HepG2 (cell line): ENCODE results near the gene ZNF77. TPM values are rescaled to one million over a fixed set of nuclear protein-coding genes. Genes with fewer than 3 reads are reported as not detected.

Experiments
- ARID4A ChIP-seq: sonication (generic); formaldehyde crosslinking; IDR thresholded peaks from 2 replicates; pipeline ENCODE4 v1.5.0; 2020; ENCODE audit warnings: mild to moderate bottlenecking, missing genetic modification reagents, borderline replicate concordance
- BRCA1 ChIP-seq: sonication (generic); formaldehyde crosslinking; IDR thresholded peaks from 2 replicates; pipeline ENCODE4 v1.4.0; 2020; ENCODE audit warnings: missing genetic modification reagents
- CAMTA2 ChIP-seq: sonication (generic); formaldehyde crosslinking; IDR thresholded peaks from 2 replicates; pipeline ENCODE4 v1.4.0; 2020; ENCODE audit warnings: mild to moderate bottlenecking, missing genetic modification reagents, borderline replicate concordance
- CCDC6 ChIP-seq: sonication (generic); formaldehyde crosslinking; IDR thresholded peaks from 2 replicates; pipeline ENCODE4 v1.8.1; 2022; ENCODE audit warnings: mild to moderate bottlenecking, missing genetic modification reagents, moderate library complexity
- CREB1 ChIP-seq, 2 experiments: fragments of 450-650 bp in 1 of 2; IDR thresholded peaks; 2 replicates each; pipeline ENCODE4 v1.6.1; 2016 to 2017; ENCODE audit warnings: control low read depth in 1 of 2, mild to moderate bottlenecking in 1 of 2, missing compliant biosample characterization in 1 of 2, missing genetic modification characterization in 1 of 2
- FOXK1 ChIP-seq: sonication (generic); formaldehyde crosslinking; IDR thresholded peaks from 2 replicates; pipeline ENCODE4 v1.4.0; 2020; ENCODE audit warnings: low read depth, missing genetic modification reagents, borderline replicate concordance
- HIC2 ChIP-seq: sonication (generic); formaldehyde crosslinking; IDR thresholded peaks from 2 replicates; pipeline ENCODE4 v1.9.0; 2022; ENCODE audit warnings: low read depth, missing genetic modification reagents
- HNF1A ChIP-seq, 2 experiments: sonication (generic) in 1 of 2; formaldehyde crosslinking in 1 of 2; IDR thresholded peaks; 2 replicates each; pipeline versions ENCODE4 v1.4.0 to v1.6.1; 2016 to 2020; ENCODE audit warnings: borderline replicate concordance in 1 of 2, low read depth in 1 of 2, mild to moderate bottlenecking in 1 of 2, missing genetic modification reagents in 1 of 2
- HOMEZ ChIP-seq: IDR thresholded peaks from 2 replicates; pipeline ENCODE4 v1.6.1; 2016; ENCODE audit warnings: low read depth
- MXD3 ChIP-seq: IDR thresholded peaks from 2 replicates; pipeline ENCODE4 v1.6.1; 2016; ENCODE audit warnings: mild to moderate bottlenecking, missing biosample characterization, missing genetic modification reagents
- THAP11 ChIP-seq: IDR thresholded peaks from 2 replicates; pipeline ENCODE4 v1.6.1; 2016; ENCODE audit warnings: missing biosample characterization, missing genetic modification reagents
- ZNF678 ChIP-seq: sonication (generic); formaldehyde crosslinking; IDR thresholded peaks from 2 replicates; pipeline ENCODE4 v1.4.0; 2020; ENCODE audit warnings: mild to moderate bottlenecking, missing genetic modification reagents
- ZNF83 ChIP-seq: sonication (generic); formaldehyde crosslinking; IDR thresholded peaks from 2 replicates; pipeline ENCODE4 v1.4.0; 2020; ENCODE audit warnings: missing genetic modification reagents, mild to moderate bottlenecking, borderline replicate concordance
- polyA plus RNA-seq, 8 experiments: library from polyadenylated mRNA; depleted of rRNA in 3 of 8; stranded (reverse) in 7 of 8; unstranded in 1 of 8; fragments of >200 nt; fragmentation: Illumina TruSeq in 4 of 8; extraction: Trizol in 4 of 8; gene quantifications; 2 replicates each; pipeline versions ENCODE4 v1.2.1 to v1.2.3, GENCODE V29; 2011 to 2016; ENCODE audit warnings: low read depth in 4 of 8, missing spikeins in 1 of 8, mixed read lengths in 1 of 8; ENCODE audit not compliant: insufficient read depth in 1 of 8
- total RNA-seq, 5 experiments: library from RNA; depleted of rRNA; stranded (reverse); fragments of >200 nt; fragmentation: Illumina TruSeq; extraction: Trizol; gene quantifications; 2 replicates each; pipeline ENCODE4 v1.2.3, GENCODE V29; 2016; ENCODE audit warnings: low read depth in 1 of 5

The ZNF77 gene
- total and polyA plus RNA-seq, 2 of the 13 experiments (the other 11 are each of a cell fraction or from before 2014, with no cell fraction given) = 7.1 to 11.5 TPM

- TF ChIP-seq HIC2 (CRISPR knock-in tag) (no peak), ZNF678 (CRISPR knock-in tag) (no peak), MXD3 (CRISPR knock-in tag) (peak; percentile 83; the same call in 1 of the 2 replicates), ZNF83 (CRISPR knock-in tag) (no peak), BRCA1 (CRISPR knock-in tag) (no peak), CREB1 (IDR thresholded peaks at IDR 0.05) (peak; percentile 55), CREB1 (CRISPR knock-in tag; IDR thresholded peaks at IDR 0.05) (peak; percentile 68), THAP11 (peak; percentile 79), HOMEZ (CRISPR knock-in tag) (no peak), HNF1A (IDR thresholded peaks at IDR 0.05; ENCODE audit: low read depth) (no peak), HNF1A (CRISPR knock-in tag; IDR thresholded peaks at IDR 0.05; ENCODE audit: borderline replicate concordance) (peak; percentile 84; the same call in 1 of the 2 replicates), FOXK1 (CRISPR knock-in tag) (peak; percentile 39; the same call in 1 of the 2 replicates), ARID4A (CRISPR knock-in tag) (peak; percentile 89; the same call in 1 of the 2 replicates), CCDC6 (peak; percentile 75; the same call in 1 of the 2 replicates), CAMTA2 (no peak)
Observed at GRCh38 chr19:2977001-2977745, 32.4 kb upstream of the ZNF77 start, which contains the start of gene TLE6 (continued).
